Ascending aorta (tissue), 2 donors: ENCODE results near the gene SF3A2. TPM values are rescaled to one million over a fixed set of nuclear protein-coding genes. Genes with fewer than 3 reads are reported as not detected.

ENCODE experiments used
- DNase-seq, 2 donors: peaks; one replicate each; pipeline ENCODE4 v3.0.0-alpha.2; 2019; ENCODE audit warnings: low spot score in 2 of 2
- H3K27ac ChIP-seq, 2 donors: fragments of 200-600 bp; sonication (generic); one replicate each; pipeline ENCODE4 v1.5.1; 2016 to 2017; ENCODE audit warnings: mild to moderate bottlenecking in 1 of 2
- H3K27me3 ChIP-seq: fragments of 200-600 bp; sonication (generic); one replicate; pipeline ENCODE4 v1.5.1; 2017
- H3K36me3 ChIP-seq, 2 donors: fragments of 200-600 bp; sonication (generic); one replicate each; pipeline ENCODE4 v1.5.1; 2016
- H3K4me1 ChIP-seq, 2 donors: fragments of 200-600 bp; sonication (generic); one replicate each; pipeline ENCODE4 v1.5.1; 2016 to 2017; ENCODE audit warnings: mild to moderate bottlenecking in 1 of 2
- H3K4me3 ChIP-seq, 2 donors: fragments of 200-600 bp; sonication (generic); one replicate each; pipeline ENCODE4 v1.5.1; 2016 to 2017; ENCODE audit warnings: mild to moderate bottlenecking in 1 of 2
- H3K9me3 ChIP-seq, 2 donors: fragments of 200-600 bp; sonication (generic); one replicate each; pipeline ENCODE4 v1.5.1; 2016
- intact Hi-C: fragments of 100-400 bp; cut with DNase I; formaldehyde crosslinking; loops from one replicate; pipeline ENCODE4 v1.15.1; 2023
- total RNA-seq: library from RNA; depleted of rRNA; stranded (reverse); fragments of >200 nt; gene quantifications from one replicate; pipeline ENCODE4 v1.1.0, GENCODE V29; 2016
- TF ChIP-seq, protein P1 (sequence below), 3 experiments: fragments of 200-600 bp in 2 of 3; fragments of 450-650 bp in 1 of 3; sonication (generic) in 2 of 3; IDR thresholded peaks; one replicate each; pipeline ENCODE4 v1.5.1; 2016 to 2019; ENCODE audit warnings: antibody characterized with exemption in 3 of 3, mild to moderate bottlenecking in 1 of 3, moderate library complexity in 1 of 3

SF3A2 gene
- total RNA-seq, 1 donor from 2014 or later = 21.3 TPM

DNA sequence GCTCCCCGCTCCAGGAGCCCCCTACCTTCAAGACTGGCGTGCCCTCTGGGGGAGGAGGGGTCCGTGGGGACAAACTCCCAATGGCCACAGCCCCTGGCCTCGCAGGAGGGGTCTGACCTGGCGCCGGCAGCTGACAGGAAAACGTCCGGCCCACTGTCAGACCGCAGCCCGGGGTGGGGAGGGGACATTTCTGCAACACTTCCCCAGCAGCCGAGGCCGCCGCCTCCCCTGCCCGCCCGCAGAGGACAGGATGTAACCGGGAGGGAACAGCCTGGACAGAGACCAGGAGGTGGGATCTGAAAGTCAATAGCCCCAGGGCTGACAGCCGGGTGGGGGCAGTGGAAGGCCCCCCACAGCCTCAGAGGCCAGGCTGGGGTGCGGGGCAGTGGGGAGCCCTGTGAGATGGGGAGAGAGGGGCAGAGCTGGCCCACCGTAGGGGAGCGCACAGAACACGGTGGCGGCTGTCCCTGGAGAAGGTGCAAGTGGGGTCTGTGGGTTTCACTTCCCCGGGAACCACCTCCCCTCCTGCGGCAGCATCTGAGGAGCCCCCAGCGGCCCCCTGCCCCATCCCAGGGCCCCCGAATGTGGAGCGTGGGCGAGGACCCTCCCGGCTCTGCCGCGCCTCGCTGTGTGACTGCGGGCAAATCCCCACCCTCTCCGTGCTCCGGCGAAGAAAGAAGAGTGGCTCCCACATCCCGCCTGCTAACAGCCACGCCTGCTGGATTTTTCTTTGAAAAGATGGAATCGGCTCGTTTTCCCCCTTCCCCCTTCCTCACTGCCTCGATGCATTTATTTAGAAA is 45.6 kb downstream of the SF3A2 start, which contains the start of gene PEAK3:
PEAK3 (minus strand) TSS at position 114 of the 800 bp plus-strand sequence. CDS start 1,244 bp downstream, outside the sequence.
- H3K27ac ChIP-seq = no peak within 1 kb of the TSS
- DNase-seq = peak in 1 of 2 donors; percentile 80
- intact Hi-C loops = no loop called here
- TF ChIP-seq, protein P1, sequence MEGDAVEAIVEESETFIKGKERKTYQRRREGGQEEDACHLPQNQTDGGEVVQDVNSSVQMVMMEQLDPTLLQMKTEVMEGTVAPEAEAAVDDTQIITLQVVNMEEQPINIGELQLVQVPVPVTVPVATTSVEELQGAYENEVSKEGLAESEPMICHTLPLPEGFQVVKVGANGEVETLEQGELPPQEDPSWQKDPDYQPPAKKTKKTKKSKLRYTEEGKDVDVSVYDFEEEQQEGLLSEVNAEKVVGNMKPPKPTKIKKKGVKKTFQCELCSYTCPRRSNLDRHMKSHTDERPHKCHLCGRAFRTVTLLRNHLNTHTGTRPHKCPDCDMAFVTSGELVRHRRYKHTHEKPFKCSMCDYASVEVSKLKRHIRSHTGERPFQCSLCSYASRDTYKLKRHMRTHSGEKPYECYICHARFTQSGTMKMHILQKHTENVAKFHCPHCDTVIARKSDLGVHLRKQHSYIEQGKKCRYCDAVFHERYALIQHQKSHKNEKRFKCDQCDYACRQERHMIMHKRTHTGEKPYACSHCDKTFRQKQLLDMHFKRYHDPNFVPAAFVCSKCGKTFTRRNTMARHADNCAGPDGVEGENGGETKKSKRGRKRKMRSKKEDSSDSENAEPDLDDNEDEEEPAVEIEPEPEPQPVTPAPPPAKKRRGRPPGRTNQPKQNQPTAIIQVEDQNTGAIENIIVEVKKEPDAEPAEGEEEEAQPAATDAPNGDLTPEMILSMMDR (IDR thresholded peaks at IDR 0.05) = no peak
- no peaks in the 10 kb centered on the region for H3K9me3 ChIP-seq
- no peaks in the 10 kb centered on the region for H3K27me3 ChIP-seq
- peak within 1 kb of the TSS; percentile 13 to 54 for H3K4me3 ChIP-seq
- no peaks in the 10 kb centered on the region for H3K36me3 ChIP-seq
- H3K4me1 ChIP-seq = peaks cover 0 to 2% of the 10 kb centered on the region in 2 donors

DNA sequence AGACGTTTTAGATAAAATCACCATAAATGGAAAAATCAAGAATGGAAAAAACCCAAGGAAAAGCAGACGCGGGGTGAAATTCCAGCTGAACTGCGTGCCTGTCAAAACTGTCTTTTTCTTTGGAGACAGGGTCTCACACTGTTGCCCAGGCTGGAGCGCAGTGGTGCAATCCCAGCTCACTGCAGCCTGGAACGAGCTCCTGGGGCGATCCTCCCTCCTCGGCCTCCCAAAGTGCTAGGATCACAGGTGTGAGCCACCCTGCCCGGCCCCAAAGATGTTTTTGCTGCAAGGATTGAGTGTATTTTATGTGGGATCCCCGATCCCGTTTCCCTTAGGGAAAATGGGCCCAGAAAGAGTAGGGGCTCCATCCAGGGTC is 46.2 kb downstream of the SF3A2 start:
- intact Hi-C loops = no loop called here
- TF ChIP-seq, protein P1 (IDR thresholded peaks at IDR 0.05) = no peak
- no peak for DNase-seq
- Histone ChIP-seq H3K27me3 (no peaks in the 10 kb centered on the region), H3K9me3 (no peaks in the 10 kb centered on the region), H3K27ac (no peak overlapping the region), H3K36me3 (no peaks in the 10 kb centered on the region), H3K4me3 (no peak overlapping the region), H3K4me1 (peaks cover 0 to 2% of the 10 kb centered on the region in 2 donors)

DNA sequence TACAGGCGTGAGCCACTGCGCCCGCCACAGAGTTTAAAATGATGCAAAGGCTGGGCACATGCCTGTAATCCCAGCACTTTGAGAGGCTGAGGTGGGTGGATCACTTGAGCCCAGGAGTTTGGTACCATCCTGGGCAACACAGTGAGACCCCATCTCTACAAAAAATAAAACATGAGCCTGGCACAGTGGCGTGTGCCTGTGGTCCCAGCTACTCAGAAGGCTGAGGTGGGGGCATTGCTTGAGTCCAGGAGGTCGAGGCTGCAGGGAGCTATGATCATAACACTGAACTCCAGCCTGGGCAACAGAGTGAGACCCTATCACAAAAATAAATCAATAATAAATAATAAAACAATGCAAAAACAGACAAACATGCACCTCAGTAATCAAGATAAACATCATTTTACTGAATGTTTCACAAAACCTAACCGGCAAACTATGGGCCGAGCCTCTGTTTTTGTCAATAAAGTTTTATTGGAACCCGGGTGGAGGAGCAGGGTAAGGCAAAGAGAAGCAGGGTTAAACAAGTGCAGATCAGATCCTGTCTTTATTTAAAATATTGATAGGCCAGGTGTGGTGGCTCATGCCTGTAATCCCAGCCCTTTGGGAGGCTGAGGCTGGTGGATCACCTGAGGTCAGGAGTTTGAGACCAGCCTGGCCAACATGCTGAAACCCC is 47.3 kb downstream of the SF3A2 start:
- TF ChIP-seq, protein P1 (IDR thresholded peaks at IDR 0.05) = no peak

DNA sequence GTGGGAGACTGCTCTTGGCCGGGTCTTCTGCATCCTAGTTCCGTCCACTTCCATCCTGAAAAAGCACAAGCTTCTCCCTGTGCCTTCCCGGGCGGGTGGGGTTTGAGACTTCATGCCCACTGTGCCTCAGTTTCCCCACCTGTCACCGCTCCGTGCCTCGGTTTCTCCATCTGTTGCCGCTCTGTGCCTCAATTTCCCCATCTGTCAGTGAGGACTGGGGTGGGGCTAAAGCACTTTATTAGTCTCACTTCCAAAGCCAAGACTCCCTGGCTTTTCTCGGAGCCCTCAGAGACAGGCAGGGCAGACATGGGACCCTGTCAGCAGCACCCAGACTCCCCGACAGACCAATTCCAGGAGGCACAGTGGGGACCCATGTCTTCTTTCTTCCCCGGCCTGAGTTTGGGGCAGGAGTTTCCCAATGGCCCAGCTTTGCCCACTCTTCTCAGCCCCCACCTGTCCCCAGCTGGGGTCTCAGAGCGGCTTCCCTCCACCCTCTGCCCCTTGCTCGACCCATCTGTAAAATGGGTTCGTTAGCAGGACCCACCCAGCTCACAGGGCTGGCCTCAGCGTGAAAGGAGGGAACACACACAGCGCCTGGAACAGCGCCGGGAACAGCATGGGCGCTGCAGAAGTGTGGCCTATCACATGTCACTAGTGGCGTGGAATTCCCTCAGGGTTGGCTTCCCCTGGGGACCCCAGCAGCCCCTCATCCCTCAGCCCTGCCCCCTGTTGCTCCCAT is 49.9 kb downstream of the SF3A2 start:
- Histone ChIP-seq H3K4me3 (no peak overlapping the region), H3K4me1 (peaks cover 15 to 16% of the 10 kb centered on the region in 2 donors), H3K27me3 (peaks cover 16% of the 10 kb centered on the region), H3K27ac (no peak overlapping the region), H3K9me3 (no peaks in the 10 kb centered on the region), H3K36me3 (no peaks in the 10 kb centered on the region)
- TF ChIP-seq, protein P1 (IDR thresholded peaks at IDR 0.05) = no peak
- intact Hi-C loops = no loop called here
- DNase-seq = no peak

More for the DNA sequence above, 47.3 kb downstream of the SF3A2 start:
- H3K4me3 ChIP-seq = no peak overlapping the region
- no peaks in the 10 kb centered on the region for H3K9me3 ChIP-seq
- peaks cover 0 to 2% of the 10 kb centered on the region in 2 donors for H3K4me1 ChIP-seq
- H3K27me3 ChIP-seq = no peaks in the 10 kb centered on the region
- H3K27ac ChIP-seq = no peak overlapping the region
- intact Hi-C loops = no loop called here
- no peaks in the 10 kb centered on the region for H3K36me3 ChIP-seq
- no peak for DNase-seq

DNA sequence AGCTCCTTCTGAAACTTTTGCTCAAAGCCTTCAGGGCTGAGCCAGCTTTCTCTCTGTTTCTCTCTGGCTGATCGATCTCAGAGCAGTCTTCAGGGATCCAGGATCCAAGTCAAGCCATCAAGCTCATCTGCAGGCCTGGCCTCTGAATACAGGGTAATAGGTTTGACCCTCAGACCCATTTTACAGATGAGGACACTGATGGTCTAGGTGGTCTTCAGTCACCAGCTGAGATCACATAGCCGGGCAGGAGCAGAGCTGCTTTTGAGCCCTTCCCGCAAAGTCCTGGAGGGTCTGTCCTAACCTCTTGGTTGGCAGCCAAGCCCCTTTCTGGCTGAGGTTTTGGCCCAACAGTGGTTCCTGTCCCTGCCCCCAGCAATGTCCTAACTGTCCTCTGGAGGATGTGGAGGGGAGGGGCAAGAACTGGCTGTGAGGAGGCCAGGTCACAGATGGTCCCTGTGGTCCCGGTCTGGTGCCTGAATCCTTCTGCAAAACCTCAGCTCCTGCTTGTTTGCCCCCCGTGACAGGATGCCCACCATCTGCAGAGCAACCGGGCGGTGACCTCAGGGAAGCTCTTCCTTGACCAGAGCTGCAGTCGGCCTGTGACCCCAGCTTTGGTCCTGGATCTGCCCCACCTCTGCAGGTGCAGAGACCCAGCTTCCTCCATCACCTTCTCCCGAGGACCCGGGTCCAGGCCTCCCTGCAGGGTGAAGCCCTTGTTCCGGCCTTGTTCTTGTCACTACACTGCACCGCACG is 51.1 kb downstream of the SF3A2 start:
- H3K27me3 ChIP-seq = peaks cover 16% of the 10 kb centered on the region
- intact Hi-C loops = no loop called here
- H3K36me3 ChIP-seq = no peaks in the 10 kb centered on the region
- no peak overlapping the region for H3K4me3 ChIP-seq
- peaks cover 12 to 16% of the 10 kb centered on the region in 2 donors for H3K4me1 ChIP-seq
- TF ChIP-seq, protein P1 (IDR thresholded peaks at IDR 0.05) = no peak
- H3K9me3 ChIP-seq = no peaks in the 10 kb centered on the region
- no peak for DNase-seq
- H3K27ac ChIP-seq = no peak overlapping the region
